Epithelial cell of esophagus (primary cell): ENCODE measurements around the gene SLC7A5.
"Not testable (repeated sequence)": the region's sequence is repeated elsewhere in the genome, so short reads cannot be mapped to it uniquely, and the experiment has no call there.

Experiments
- DNase-seq: peaks from one replicate; pipeline ENCODE4 v3.0.0; 2010; ENCODE audit warnings: low read depth
- H3K4me3 ChIP-seq: 2 replicates; pipeline ENCODE4 v1.5.1; 2011; ENCODE audit warnings: mild to moderate bottlenecking, low read length, control low read depth
- CTCF ChIP-seq: IDR thresholded peaks from 2 replicates; pipeline ENCODE4 v1.5.1; 2011; ENCODE audit warnings: low read depth, mild to moderate bottlenecking, low read length, control low read depth, inconsistent platforms; ENCODE audit not compliant: insufficient read depth; ENCODE audit errors: missing control alignments

Gene SLC7A5

GRCh38 chr16:87790292-87791100 is 78.8 kb downstream of the SLC7A5 start:
- TF ChIP-seq CTCF, result no peak
- DNase-seq, result peak; percentile 88
- no peak overlapping the region for H3K4me3 ChIP-seq

GRCh38 chr16:87789437-87790291 is 79.6 kb downstream of the SLC7A5 start:
- H3K4me3 ChIP-seq, result no peak overlapping the region
- TF ChIP-seq CTCF, result no peak
- DNase-seq, result peak; percentile 100

- H3K4me3 ChIP-seq, DNase-seq: not testable (repeated sequence)
Observed at GRCh38 chr16:87788730-87789436, 80.4 kb downstream of the SLC7A5 start.

GRCh38 chr16:87787451-87788091 is 81.7 kb downstream of the SLC7A5 start:
- not testable (repeated sequence) for H3K4me3 ChIP-seq, DNase-seq

GRCh38 chr16:87784812-87785211 is 84.5 kb downstream of the SLC7A5 start:
- TF ChIP-seq CTCF, result no peak
- DNase-seq, result no peak
- H3K4me3 ChIP-seq, result no peak overlapping the region

- H3K4me3 ChIP-seq, result no peak overlapping the region
- TF ChIP-seq CTCF, result no peak
- DNase-seq, result no peak
Observed at GRCh38 chr16:87782033-87782432, 87.3 kb downstream of the SLC7A5 start.

- H3K4me3 ChIP-seq, result no peak overlapping the region
- no peak for TF ChIP-seq CTCF
- peak; percentile 48 for DNase-seq
Observed at GRCh38 chr16:87780385-87780989, 88.8 kb downstream of the SLC7A5 start.
